K562 (cell line): ENCODE results near the gene TGFA. TPM values are rescaled to one million over a fixed set of nuclear protein-coding genes. Genes with fewer than 3 reads are reported as not detected.

Experiments
- ATAC-seq: fragments of 200-7000 bp; cut with Tn5 transposase; 3 replicates; pipeline ENCODE4 v1.9.1; 2020; ENCODE audit warnings: moderate library complexity
- BruUV-seq: library from RNA; stranded (reverse); fragments of 400-500 nt; replicated peaks from 2 replicates; lab custom pipeline; 2021; lab: Mats Ljungman, UMichigan
- CTCF ChIA-PET: fragments of 300-600 bp; formaldehyde crosslinking; extraction: SDS; loops from one replicate; lab custom pipeline; 2021; ENCODE audit warnings: low intra/inter-chr PET ratio; lab: Yijun Ruan, JAX
- POLR2A ChIA-PET: fragments of 300-600, 350-650 bp; sonication (Branson Sonifier 250); formaldehyde crosslinking; extraction: SDS; loops from one replicate; lab custom pipeline; 2021; ENCODE audit warnings: antibody characterized with exemption, inconsistent platforms; lab: Yijun Ruan, JAX
- DNase-seq, 4 experiments: peaks; one replicate each; pipeline versions ENCODE4 v3.0.0 to v3.0.0-alpha.2; 2011 to 2018; ENCODE audit warnings: low spot score in 3 of 4, mixed read lengths in 3 of 4; ENCODE audit errors: extremely low read depth in 1 of 4
- FAIRE-seq: peaks from 2 replicates; lab custom pipeline; 2011; peaks lifted over from hg19 to GRCh38; lab: Jason Lieb, UNC
- H2AFZ ChIP-seq: 2 replicates; pipeline ENCODE4 v1.6.0; 2011; ENCODE audit warnings: low read depth, low read length, control low read depth, inconsistent platforms
- H3K27ac ChIP-seq: fragments of 200-600 bp; 3 replicates; pipeline ENCODE4 v1.8.0; 2011; ENCODE audit warnings: low read depth, mild to moderate bottlenecking, control low read depth, inconsistent platforms, low read length, moderate library complexity, mixed read lengths; ENCODE audit errors: extremely low read depth
- H3K27me3 ChIP-seq, 2 experiments: fragments of 300-600 bp in 1 of 2; 2 replicates in 1 of 2; 3 replicates in 1 of 2; pipeline versions ENCODE4 v1.6.0 to v1.8.0; 2011; ENCODE audit warnings: inconsistent platforms in 2 of 2, low read length in 2 of 2, mild to moderate bottlenecking in 1 of 2, mixed read lengths in 1 of 2, moderate library complexity in 1 of 2; ENCODE audit not compliant: control insufficient read depth in 2 of 2, insufficient read depth in 2 of 2
- H3K36me3 ChIP-seq: fragments of 300-600 bp; 3 replicates; pipeline ENCODE4 v1.8.0; 2011; ENCODE audit warnings: mild to moderate bottlenecking, low read length, inconsistent platforms; ENCODE audit not compliant: control insufficient read depth, insufficient read depth
- H3K4me1 ChIP-seq, 2 experiments: fragments of 200-600 bp in 1 of 2; replicated peaks in 1 of 2; 2 replicates in 1 of 2; 3 replicates in 1 of 2; pipeline versions ENCODE4 v1.5.1 to v1.8.0; 2011; ENCODE audit warnings: inconsistent platforms in 2 of 2, low read length in 2 of 2, mild to moderate bottlenecking in 1 of 2, mixed read lengths in 1 of 2, moderate library complexity in 1 of 2; ENCODE audit not compliant: control insufficient read depth in 2 of 2, insufficient read depth in 2 of 2
- H3K4me2 ChIP-seq: 2 replicates; pipeline ENCODE4 v1.6.1; 2011; ENCODE audit warnings: low read length, control low read depth, inconsistent platforms, mixed read lengths; ENCODE audit not compliant: insufficient read depth
- H3K4me3 ChIP-seq: fragments of 200-600 bp; sonication (generic), shearing (Covaris generic); 2 replicates; pipeline ENCODE4 v1.5.1; 2016; ENCODE audit warnings: control low read depth, inconsistent platforms
- H3K79me2 ChIP-seq: fragments of 200-600 bp; 3 replicates; pipeline ENCODE4 v1.8.0; 2011; ENCODE audit warnings: low read length, inconsistent platforms; ENCODE audit not compliant: control insufficient read depth, insufficient read depth
- H3K9ac ChIP-seq, 2 experiments: 2 replicates each; pipeline versions ENCODE4 v1.6.0 to v1.6.1; 2011; ENCODE audit warnings: low read depth in 2 of 2, low read length in 2 of 2, control low read depth in 1 of 2, inconsistent platforms in 1 of 2, mild to moderate bottlenecking in 1 of 2, mixed read lengths in 1 of 2; ENCODE audit not compliant: insufficient read depth in 1 of 2
- H3K9me1 ChIP-seq: one replicate; pipeline ENCODE4 v1.6.0; 2011; ENCODE audit warnings: inconsistent platforms, mild to moderate bottlenecking, low read length, moderate library complexity; ENCODE audit not compliant: control insufficient read depth, insufficient read depth
- H3K9me3 ChIP-seq: replicated peaks from 2 replicates; pipeline ENCODE4 v1.5.1; 2011; ENCODE audit warnings: low read depth, low read length, inconsistent platforms; ENCODE audit not compliant: control insufficient read depth, insufficient read depth
- H4K20me1 ChIP-seq: replicated peaks from 2 replicates; pipeline ENCODE4 v1.6.1; 2011; ENCODE audit warnings: low read length, inconsistent platforms, mixed read lengths; ENCODE audit not compliant: control insufficient read depth, insufficient read depth
- ATF7 ChIP-seq: fragments of 450-650 bp; IDR thresholded peaks from 2 replicates; pipeline ENCODE4 v1.7.1; 2014; ENCODE audit warnings: mild to moderate bottlenecking, moderate library complexity
- ETS1 ChIP-seq: conservative IDR thresholded peaks from 2 replicates; pipeline ENCODE4 v1.6.1; 2011; ENCODE audit warnings: low read depth, mild to moderate bottlenecking, low read length; ENCODE audit not compliant: control insufficient read depth
- FOXP1 ChIP-seq: sonication (generic); formaldehyde crosslinking; IDR thresholded peaks from 2 replicates; pipeline ENCODE4 v1.8.0; 2022; ENCODE audit warnings: mild to moderate bottlenecking, missing genetic modification reagents
- HINFP ChIP-seq: fragments of 450-650 bp; conservative IDR thresholded peaks from 2 replicates; pipeline ENCODE4 v1.6.1; 2016; ENCODE audit warnings: missing genetic modification characterization, low read depth, mild to moderate bottlenecking, control low read depth, missing compliant biosample characterization
- HMGN3 ChIP-seq: IDR thresholded peaks from 2 replicates; pipeline ENCODE4 v1.6.1; 2011; ENCODE audit warnings: borderline replicate concordance, low read depth, mild to moderate bottlenecking, mixed read lengths, low read length; ENCODE audit not compliant: insufficient read length; ENCODE audit errors: extremely low read depth
- HNRNPL ChIP-seq: fragments of 200-400 bp; formaldehyde crosslinking; IDR thresholded peaks from 2 replicates; pipeline ENCODE4 v1.6.1; 2017; ENCODE audit warnings: low read depth, mild to moderate bottlenecking, low read length
- MECOM ChIP-seq: fragments of 250-450 bp; sonication (Bioruptor Pico); IDR thresholded peaks from 2 replicates; pipeline ENCODE4 v1.8.0; 2022; ENCODE audit warnings: inconsistent platforms
- MTF1 ChIP-seq: fragments of 250-450 bp; sonication (Bioruptor Pico); IDR thresholded peaks from 2 replicates; pipeline ENCODE4 v1.9.0; 2021; ENCODE audit warnings: moderate library complexity, mild to moderate bottlenecking, inconsistent platforms, borderline replicate concordance
- PHF8 ChIP-seq: fragments of 200-600 bp; sonication (generic); IDR thresholded peaks from 2 replicates; pipeline ENCODE4 v1.6.1; 2012; ENCODE audit warnings: mixed run types, mild to moderate bottlenecking, inconsistent platforms, low read length, moderate library complexity, borderline replicate concordance
- RNF2 ChIP-seq: sonication (generic); IDR thresholded peaks from 2 replicates; pipeline ENCODE4 v1.6.1; 2016
- SREBF1 ChIP-seq: fragments of 150-350 bp; IDR thresholded peaks from 2 replicates; pipeline ENCODE4 v1.6.1; 2014; ENCODE audit warnings: antibody characterized with exemption, low read depth, low read length, borderline replicate concordance
- TAF15 ChIP-seq: fragments of 200-400 bp; formaldehyde crosslinking; IDR thresholded peaks from 2 replicates; pipeline ENCODE4 v1.6.1; 2017; ENCODE audit warnings: mild to moderate bottlenecking, low read depth, low read length, moderate library complexity
- THAP7 ChIP-seq: fragments of 250-450 bp; sonication (Bioruptor Pico); IDR thresholded peaks from 2 replicates; pipeline ENCODE4 v1.5.0; 2021
- ZBTB2 ChIP-seq: fragments of 450-650 bp; IDR thresholded peaks from 2 replicates; pipeline ENCODE4 v1.6.1; 2016; ENCODE audit warnings: antibody characterized with exemption
- ZC3H4 ChIP-seq: sonication (generic); formaldehyde crosslinking; IDR thresholded peaks from 2 replicates; pipeline ENCODE4 v1.9.0; 2021; ENCODE audit warnings: missing genetic modification reagents, borderline replicate concordance
- ZNF324 ChIP-seq: fragments of 250-450 bp; sonication (Bioruptor Pico); IDR thresholded peaks from 2 replicates; pipeline ENCODE4 v1.4.0; 2020; ENCODE audit warnings: mild to moderate bottlenecking
- WGBS: fragments of 100-300 bp; shearing (Covaris generic); methylation state at CpG from one replicate; pipeline ENCODE4 v1.1.6; 2016; ENCODE audit warnings: low coverage, mixed read lengths; ENCODE audit not compliant: insufficient coverage; ENCODE audit errors: missing lambda C conversion rate; 5-methylcytosine and 5-hydroxymethylcytosine counted together
- in situ Hi-C: fragments of 300-500 bp; cut with MboI; formaldehyde crosslinking; loops from 4 replicates; pipeline ENCODE4 v1.15.0; 2018; ENCODE audit warnings: inconsistent platforms, mixed read lengths
- intact Hi-C: fragments of 100-400 bp; cut with micrococcal nuclease; formaldehyde crosslinking; loops from 2 replicates; pipeline ENCODE4 v1.14.2; 2022
- polyA plus RNA-seq, 8 experiments: library from polyadenylated mRNA; depleted of rRNA in 4 of 8; stranded (reverse) in 5 of 8; unstranded in 3 of 8; fragments of >200 nt; fragmentation: Nextera tagmentation in 2 of 8; fragmentation: Illumina TruSeq in 1 of 8; extraction: Ambion mirVana in 2 of 8; extraction: Trizol in 1 of 8; gene quantifications; 2 replicates each; pipeline versions ENCODE4 v1.2.1 to v1.2.3, GENCODE V29; 2011 to 2014; ENCODE audit warnings: inconsistent platforms in 1 of 8, missing spikeins in 1 of 8
- total RNA-seq, 7 experiments: library from RNA; depleted of rRNA in 6 of 7; stranded (reverse); fragments of >200 nt in 6 of 7; fragmentation: Illumina TruSeq in 2 of 7; extraction: Trizol in 2 of 7; gene quantifications; 2 replicates each; pipeline versions ENCODE4 v1.2.1 to v1.2.3, GENCODE V29; 2011 to 2021; ENCODE audit warnings: low replicate concordance in 1 of 7

Gene TGFA
- total and polyA plus RNA-seq, 9 of the 15 experiments (the other 6 are each of a cell fraction or from before 2014, with no cell fraction given), result not detected

GRCh38 chr2:70558195-70558808 is 4.7 kb upstream of the TGFA start:
- Histone ChIP-seq H3K4me1 (peaks cover 0 to 12% of the 10 kb centered on the region in 2 experiments; a peak in 2 of 5 replicates), H3K36me3 (no peaks in the 10 kb centered on the region), H2AFZ (no peak overlapping the region), H3K79me2 (no peaks in the 10 kb centered on the region), H3K9me3 (no peaks in the 10 kb centered on the region), H3K4me2 (no peak overlapping the region), H3K4me3 (no peak overlapping the region), H3K27ac (no peak overlapping the region), H3K27me3 (peaks cover 18 to 40% of the 10 kb centered on the region in 2 experiments), H3K9me1 (no peaks in the 10 kb centered on the region), H4K20me1 (no peaks in the 10 kb centered on the region), H3K9ac (no peak overlapping the region)
- intact Hi-C loops, result loop anchor here (10.0 kb wide), 1 partner anchor 86 kb away; no protein-coding TSS in a partner anchor
- ChIA-PET CTCF (no interaction called here), POLR2A (no interaction called here)
- TF ChIP-seq HMGN3, result no peak
- TF ChIP-seq ZC3H4 (CRISPR knock-in tag), result no peak
- TF ChIP-seq HNRNPL, result no peak
- TF ChIP-seq FOXP1 (CRISPR knock-in tag), result no peak
- no peak for TF ChIP-seq RNF2
- no peak for TF ChIP-seq HINFP (tag)
- TF ChIP-seq TAF15, result no peak
- TF ChIP-seq SREBF1, result no peak
- TF ChIP-seq ATF7, result no peak
- TF ChIP-seq PHF8, result no peak
- no peak for TF ChIP-seq MECOM (CRISPR knock-in tag)
- no peak for TF ChIP-seq ZNF324 (CRISPR knock-in tag)
- no peak for TF ChIP-seq ETS1
- no peak for TF ChIP-seq ZBTB2
- no peak for TF ChIP-seq MTF1 (CRISPR knock-in tag)
- no peak for TF ChIP-seq THAP7 (CRISPR knock-in tag)
- BruUV-seq, result no TSS peak
- DNase-seq (no peak), FAIRE-seq (no peak), ATAC-seq (no peak)
- 0% methylated on average over 5 of the region's 5 CpGs for WGBS
- in situ Hi-C loops, result no loop called here
